Sciatic nerve (tissue), 2 donors: ENCODE results near the gene MTIF3. TPM values are rescaled to one million over a fixed set of nuclear protein-coding genes. Genes with fewer than 3 reads are reported as not detected.
A peak's percentile ranks its signal among the peaks of the same experiment; 100 is the strongest.

ENCODE experiments used
- ATAC-seq: fragments of 200-7000 bp; cut with Tn5 transposase; one replicate; pipeline ENCODE4 v1.9.1; 2020; ENCODE audit warnings: mild to moderate bottlenecking, moderate library complexity
- DNase-seq: peaks from one replicate; pipeline ENCODE4 v3.0.0-alpha.2; 2020; ENCODE audit warnings: low spot score
- intact Hi-C: fragments of 100-400 bp; cut with DNase I; formaldehyde crosslinking; loops from one replicate; pipeline ENCODE4 v1.14.2; 2022
- total RNA-seq: library from RNA; stranded (reverse); fragmentation: NEBNext Ultra II Directional; extraction: Animal tissue kit (Norgen Biotek cat#: 25700); gene quantifications from one replicate; pipeline ENCODE4 v1.2.1, GENCODE V29; 2021
- donor health status: DM: no; HTN: no; CAD: no.
- donor health status: DM: no; HTN: no; CAD: no.

The MTIF3 gene
- total RNA-seq, 1 donor from 2014 or later: 45.5 TPM

DNA sequence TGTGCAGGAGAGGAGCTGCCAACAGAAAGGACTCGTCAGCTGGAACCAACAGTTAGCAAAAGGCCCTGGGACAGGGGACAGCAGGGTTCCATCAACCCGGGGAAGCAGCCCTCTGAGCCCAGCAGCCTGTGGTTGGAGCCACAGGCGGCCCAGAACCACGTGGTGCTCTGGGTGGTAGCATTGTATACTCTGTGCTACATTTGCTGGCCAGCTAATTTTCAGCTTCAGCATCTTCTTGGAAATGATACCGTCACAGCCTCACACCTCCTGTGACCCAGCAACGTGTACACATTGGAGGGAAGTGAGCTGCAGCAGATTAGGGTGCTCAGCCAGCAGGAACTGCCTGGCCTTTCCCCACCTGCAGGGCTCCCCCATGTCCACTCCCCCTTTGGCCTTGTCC, 13.1 kb upstream of the MTIF3 start:
- DNase-seq: no peak
- intact Hi-C loops: no loop called here
- no peak for ATAC-seq

DNA sequence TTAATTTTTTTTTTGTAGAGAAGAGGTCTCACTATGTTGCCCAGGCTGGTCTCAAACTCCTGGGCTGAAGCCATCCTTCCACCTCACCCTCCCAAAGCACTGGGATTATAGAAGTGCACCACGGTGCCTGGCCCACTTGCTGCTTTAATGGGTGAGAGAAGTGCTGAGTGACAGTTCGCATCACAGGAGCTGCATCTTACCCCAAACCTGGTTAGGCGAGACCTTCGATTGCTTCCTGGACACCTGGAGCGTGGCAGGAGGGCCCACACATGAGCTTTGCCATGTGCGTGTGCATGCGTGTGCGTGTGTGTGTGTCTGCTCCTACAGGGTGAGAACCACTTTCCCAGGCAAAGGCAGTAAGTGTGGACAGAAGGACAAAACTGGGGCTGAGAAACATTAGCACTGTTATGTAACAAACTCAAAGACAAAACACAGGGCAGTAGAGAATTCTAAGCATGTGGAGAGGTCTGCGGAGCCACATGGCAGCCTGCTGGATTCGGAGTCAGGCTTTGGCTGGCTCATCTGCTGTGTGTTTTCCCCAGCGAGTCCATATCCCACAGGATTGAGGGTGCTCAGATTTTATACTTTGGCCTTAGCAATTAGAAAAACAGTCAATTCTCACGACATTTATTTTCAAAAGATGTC, 11.7 kb upstream of the MTIF3 start:
- no peak for ATAC-seq
- DNase-seq: no peak
- intact Hi-C loops: no loop called here

DNA sequence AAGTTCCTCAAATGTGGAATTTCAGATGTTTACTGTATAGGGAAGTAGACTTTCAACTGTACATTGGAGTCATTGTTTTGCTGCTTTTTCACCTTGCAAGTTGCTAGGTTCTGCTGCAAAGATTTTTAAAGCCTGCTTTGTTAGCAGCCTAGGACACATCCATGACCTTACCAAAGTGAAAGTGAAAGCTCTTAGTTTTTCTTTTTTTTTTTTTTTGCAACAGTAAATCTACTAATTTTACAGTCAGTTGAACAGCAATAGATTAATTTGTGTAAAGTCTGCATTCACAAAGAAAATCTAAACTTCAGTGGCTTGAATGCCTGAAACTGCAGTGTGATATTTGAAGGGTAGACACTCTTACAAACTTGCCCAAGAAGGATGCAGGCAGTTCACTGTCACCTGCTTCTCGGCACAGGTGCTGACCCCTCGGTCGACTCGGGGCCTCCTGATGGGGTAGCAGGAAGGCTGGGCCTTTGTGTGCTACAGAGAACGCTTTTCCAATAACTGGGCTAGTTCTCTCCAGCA, 5.0 kb upstream of the MTIF3 start:
- ATAC-seq (no peak), DNase-seq (no peak)
- intact Hi-C loops: no loop called here

DNA sequence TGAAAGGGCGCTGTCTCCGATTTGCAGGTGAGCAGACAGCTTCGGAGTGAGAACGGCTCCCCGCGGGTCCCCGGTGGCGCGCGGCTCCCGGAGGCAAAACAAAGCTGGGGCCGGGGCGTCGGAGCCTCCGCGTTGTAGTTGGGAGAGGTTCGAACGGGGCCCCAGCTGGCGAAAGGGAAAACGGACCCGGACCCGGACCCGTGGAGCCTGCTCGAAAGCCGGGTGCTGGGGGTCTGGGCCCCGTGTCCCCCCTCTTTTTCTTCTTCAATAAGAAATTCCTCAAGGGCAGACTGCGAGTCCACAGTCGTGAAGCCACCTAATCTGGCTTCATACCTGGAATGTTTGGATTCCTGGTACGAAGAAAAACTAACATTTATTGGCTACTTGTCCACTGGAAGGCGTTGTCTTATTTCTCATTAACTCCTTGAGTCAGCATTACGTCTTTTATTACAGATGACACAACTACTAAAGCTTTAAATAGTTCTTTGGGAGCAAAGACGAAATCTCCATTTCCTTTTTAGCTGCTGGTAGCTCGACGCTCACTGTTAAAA, 632 bp upstream of the MTIF3 start:
- ATAC-seq: peak; percentile 55
- intact Hi-C loops: no loop called here
- peak; percentile 65 for DNase-seq

DNA sequence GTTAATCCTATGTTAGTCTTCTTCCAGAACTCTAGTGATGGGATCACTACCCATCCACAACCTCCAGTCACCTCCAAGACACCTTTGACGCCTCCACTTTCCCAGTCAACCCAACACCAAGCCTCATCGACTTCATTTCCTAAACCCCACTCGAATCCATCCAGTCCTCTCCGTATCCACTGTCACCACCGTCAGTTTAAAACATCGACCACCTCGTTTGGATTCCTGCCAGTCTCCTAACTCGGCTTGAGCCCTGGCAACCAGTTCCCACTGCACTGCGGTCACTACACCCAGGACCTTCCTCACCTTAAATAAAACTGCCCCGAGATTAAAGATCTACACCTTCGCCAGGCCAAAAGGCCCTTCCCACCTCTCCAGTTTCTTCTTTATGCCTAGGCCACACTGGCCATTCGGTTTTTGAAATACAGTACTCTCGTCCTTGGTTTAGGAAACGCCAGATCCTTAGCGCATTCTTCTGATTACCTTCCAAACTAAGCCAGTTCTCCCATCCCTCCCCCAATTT, 1.2 kb downstream of the MTIF3 start:
- no peak for DNase-seq
- intact Hi-C loops: loop anchor here (10.0 kb wide), 1 partner anchor 64 kb away; no protein-coding TSS in a partner anchor
- ATAC-seq: no peak

DNA sequence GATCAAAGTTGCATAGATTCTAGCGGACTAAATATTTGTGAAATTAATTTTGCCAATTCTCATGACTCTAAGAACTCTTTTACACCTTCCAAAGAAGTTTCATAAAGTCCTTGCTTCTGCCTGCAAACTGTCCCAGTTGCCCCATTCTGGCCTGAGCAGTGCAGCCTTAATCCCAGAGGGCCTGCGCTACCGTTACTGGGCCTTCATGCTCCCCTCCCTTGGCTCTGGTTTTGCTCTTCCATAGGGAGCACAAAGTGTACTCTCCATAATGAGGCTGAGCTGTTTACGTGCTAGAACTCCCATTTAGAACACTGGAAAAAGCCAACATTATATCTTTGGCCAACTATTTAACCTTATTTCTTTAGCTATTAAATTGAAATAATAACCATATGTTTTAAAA, 2.1 kb downstream of the MTIF3 start:
- intact Hi-C loops: loop anchor here (10.0 kb wide), 1 partner anchor 64 kb away; no protein-coding TSS in a partner anchor
- ATAC-seq: no peak
- no peak for DNase-seq

DNA sequence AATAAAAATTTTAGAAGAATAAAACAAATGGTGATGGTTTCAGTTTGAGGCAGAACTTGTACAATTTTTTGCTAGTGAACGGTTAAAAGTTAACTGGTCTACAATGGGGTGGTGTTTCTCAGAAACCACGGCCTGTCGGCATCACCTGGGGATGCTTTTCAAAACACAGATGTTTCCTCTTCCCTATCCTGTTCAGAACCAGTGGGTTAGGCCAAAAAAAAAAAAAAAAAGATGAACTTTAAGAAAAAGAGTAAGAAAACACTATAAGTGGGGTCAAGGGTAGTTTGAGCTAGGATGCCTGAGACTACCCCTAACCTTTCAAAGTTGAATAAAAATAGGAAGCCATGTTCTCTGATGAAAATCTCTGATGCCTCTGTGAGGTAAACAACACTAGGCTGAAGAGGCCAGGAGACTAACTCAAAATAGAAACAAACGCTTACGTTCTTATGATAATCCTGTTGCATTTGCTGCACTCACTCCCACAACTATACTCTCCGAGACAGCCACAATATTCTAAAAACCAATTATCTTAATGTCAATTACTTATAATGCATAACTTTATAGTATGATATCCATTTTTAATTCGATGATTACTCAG, 3.3 kb downstream of the MTIF3 start:
- intact Hi-C loops: loop anchor here (10.0 kb wide), 1 partner anchor 62 kb away; no protein-coding TSS in a partner anchor
- DNase-seq: no peak
- no peak for ATAC-seq

DNA sequence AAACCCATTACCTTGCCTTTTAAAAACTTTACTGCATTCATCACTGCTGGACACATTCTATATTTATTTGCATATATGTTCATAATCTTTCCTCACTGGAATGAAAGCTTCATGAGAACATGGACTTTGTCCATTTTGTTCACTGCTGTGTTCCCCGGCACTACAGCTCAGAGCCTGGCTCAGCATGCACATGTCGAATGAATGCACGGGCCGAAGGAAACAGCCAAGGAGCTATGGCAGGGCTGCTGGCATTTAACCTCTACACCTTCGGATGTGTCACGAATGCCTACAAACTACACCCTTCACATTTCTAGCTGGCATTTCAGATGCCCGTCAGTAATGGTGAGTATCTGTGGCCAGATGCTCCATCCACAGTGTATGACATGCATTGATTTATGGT, 7.6 kb downstream of the MTIF3 start:
- intact Hi-C loops: loop anchor here (10.0 kb wide), 1 partner anchor 58 kb away; no protein-coding TSS in a partner anchor
- DNase-seq (no peak), ATAC-seq (no peak)

DNA sequence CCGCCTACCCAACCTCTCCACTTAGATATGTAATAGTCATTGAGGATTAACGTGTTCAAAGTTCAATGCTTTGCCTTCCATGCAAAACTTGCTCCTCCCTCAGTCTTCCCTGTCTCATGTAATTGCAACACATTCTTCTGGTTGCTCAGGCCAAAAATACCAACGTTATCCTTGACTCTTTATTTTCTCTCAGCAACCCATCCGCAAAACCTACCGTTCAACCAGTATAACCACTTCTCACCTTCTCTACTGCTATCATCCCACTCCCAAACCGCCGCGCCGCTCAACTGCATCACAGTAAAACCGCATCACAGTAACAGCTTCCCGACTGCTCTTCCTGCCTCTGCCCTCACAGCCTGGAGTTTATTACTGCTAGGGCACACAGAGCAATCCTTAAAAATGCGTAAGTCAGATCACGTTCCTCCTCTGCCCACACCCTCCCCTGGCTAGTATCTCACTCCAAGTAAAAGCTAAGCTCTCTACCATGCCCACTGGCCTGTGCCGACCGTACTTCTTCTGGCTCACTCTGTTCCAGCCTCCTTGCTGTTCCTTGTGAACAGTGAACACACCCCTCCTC, 8.2 kb downstream of the MTIF3 start:
- DNase-seq: no peak
- intact Hi-C loops: loop anchor here (10.0 kb wide), 1 partner anchor 57 kb away; no protein-coding TSS in a partner anchor
- ATAC-seq: no peak

DNA sequence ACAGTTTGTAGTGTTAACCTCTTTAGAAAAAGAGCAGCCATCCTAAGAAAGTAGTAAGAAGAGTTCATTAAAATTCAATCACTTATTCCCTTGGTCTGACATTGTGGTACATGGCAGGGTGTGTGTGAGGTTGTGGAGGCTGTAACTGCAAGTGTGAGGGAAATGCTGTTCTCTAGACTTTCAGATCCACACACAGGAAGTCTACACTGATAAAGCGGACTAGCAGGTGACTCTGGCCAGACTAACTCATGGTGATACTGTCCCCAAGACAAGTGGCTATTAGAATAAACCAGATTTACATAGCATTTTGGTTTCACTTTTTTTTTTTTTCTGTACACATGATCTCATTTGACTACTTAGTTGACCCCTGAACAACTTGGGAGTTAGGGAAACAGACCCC, 10.0 kb downstream of the MTIF3 start:
- ATAC-seq (no peak), DNase-seq (no peak)
- intact Hi-C loops: loop anchor here (10.0 kb wide), 1 partner anchor 56 kb away; no protein-coding TSS in a partner anchor

DNA sequence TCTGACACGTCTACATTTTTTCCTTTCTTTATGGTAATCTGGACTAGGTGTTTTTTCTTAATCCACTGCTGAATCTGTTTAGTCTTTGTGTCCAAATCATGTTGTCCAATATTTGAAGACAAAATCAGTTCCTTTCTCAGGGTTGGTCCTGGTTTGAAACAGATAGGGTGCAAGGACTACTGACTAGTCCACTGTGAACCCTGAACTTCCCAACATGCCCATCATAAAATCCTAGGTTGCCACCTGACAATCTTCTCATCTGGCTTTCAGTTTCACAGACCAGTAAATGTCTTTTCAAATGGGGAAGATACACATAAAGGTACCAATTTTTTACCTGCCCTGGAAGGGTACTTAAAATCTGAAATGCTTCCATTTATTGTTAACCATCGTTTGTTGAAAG, 13.2 kb downstream of the MTIF3 start:
- intact Hi-C loops: no loop called here
- ATAC-seq (no peak), DNase-seq (no peak)

DNA sequence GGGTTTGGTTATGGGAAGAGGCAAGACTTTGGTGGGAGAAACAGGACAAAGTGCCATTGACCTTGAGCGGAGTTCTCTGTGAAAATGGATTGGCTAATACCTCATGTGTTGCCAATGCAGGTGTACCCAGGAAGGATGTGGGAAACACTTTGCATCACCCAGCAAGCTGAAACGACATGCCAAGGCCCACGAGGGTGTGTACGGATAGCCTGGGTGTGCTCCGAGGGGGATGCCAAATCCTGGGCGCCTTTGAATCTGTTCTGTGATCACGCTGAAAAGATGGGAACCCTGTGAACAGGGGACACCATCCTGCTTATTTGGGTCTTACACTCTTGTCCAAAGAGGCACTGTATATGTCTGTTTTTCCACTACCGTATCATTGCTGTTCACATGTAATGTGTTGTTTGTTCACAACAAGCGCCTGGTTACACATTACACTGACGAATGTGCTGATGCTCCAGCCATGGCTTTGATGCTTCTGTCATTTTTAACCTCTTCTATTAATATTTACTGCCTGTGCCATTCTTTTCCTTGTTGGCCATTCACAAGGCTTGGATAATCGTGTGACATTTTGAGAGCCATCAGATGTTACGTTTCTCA, 17.7 kb downstream of the MTIF3 start:
- DNase-seq (no peak), ATAC-seq (no peak)
- intact Hi-C loops: no loop called here

DNA sequence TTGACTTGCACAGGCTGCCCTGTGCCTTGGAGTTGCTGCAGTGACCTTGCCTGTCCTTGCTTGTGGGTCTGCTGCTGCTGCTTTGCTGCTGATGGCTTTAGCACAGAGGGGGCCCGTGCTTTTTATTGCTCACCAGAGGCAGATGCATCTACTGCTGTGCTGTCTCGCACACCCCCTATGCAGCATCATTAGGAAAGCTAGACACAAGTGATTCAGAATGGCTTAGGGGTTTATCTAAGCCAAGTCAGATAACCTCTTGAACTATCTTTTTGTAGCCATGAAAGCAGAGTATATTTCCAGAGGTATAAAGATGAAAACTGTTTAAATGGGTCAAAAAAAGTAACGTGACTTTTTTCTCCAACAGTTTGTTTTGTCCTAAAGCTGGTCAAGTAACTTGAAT, 18.2 kb downstream of the MTIF3 start:
- no peak for ATAC-seq
- intact Hi-C loops: no loop called here
- DNase-seq: no peak

DNA sequence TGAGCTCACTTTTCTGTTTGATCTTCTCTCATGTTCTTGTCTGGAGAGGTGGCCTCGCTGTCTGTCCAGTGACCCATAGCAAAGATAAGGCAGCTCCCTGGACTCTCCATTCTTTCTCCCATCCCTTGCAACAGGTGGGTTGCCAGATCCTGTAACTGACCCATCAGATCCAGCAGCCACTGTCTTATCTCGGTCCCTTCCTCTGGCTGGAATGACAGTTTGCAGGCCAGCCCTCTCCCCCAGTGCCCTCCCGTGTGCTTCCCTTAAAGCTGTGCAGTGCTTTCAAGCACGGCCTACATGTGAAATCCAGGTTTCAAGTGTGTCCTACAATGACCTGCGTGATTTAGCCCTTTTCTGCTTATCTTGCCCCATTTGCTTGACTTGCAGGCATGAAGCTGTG, 22.2 kb downstream of the MTIF3 start:
- intact Hi-C loops: loop anchor here (5.0 kb wide), 1 partner anchor 641 kb away; no protein-coding TSS in a partner anchor
- ATAC-seq (no peak), DNase-seq (no peak)

DNA sequence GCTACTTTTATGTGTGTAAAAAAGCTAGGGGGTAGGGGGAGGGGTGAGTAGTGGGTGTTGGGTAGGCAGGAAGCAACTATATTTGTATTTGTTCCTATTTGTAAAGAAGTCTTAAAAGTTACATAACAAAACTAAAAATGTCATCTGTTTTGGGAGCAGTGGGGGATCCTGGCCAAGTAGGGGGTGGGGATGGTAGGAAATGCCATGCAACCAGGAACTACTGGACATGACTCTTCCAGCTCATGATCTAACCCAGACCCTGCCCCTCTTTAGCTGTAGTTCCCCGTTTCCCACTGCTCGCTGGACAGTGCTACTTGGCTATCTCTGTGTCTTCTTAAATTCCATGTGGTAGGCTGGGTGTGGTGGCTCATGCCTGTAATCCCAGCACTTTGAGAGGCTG, 22.7 kb downstream of the MTIF3 start:
- DNase-seq (no peak), ATAC-seq (no peak)
- intact Hi-C loops: loop anchor here (5.0 kb wide), 1 partner anchor 640 kb away; no protein-coding TSS in a partner anchor

DNA sequence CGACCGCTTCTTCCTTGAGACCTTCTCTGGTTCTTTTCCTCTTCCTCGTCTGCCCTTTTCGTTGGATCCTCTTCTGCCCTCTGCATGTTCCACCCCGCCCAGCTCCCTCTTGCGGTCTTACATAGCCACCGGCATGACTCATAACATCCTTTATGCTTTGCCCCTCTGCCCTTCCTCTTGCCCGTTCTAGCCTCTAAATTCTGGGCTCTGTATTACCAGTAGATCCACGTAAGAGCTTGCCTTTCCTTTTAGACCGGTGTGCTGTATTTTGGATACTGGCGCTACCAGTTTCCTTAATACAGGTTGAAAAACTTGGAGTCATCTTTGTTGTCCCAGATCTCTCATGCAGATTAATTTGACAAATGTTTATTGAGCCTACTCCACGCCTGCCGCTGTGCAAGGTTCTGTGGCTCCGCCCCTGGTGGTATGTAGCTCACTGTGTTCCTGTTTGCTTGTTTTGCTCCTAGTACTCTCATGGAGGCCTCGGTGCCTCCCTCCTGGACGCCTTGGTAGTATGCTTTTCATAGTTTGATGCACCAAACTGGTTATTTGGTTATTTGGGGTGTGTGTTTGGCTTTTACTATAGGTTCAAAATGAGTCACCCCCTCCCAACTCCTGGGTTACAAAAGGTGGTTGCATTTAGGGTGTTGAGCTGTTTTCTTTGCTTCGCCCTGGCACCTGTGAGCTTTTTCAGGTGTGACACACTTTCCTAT, 24.3 kb downstream of the MTIF3 start:
- intact Hi-C loops: loop anchor here (5.0 kb wide), 1 partner anchor 639 kb away; no protein-coding TSS in a partner anchor
- ATAC-seq (peak; percentile 59), DNase-seq (peak; percentile 78)

DNA sequence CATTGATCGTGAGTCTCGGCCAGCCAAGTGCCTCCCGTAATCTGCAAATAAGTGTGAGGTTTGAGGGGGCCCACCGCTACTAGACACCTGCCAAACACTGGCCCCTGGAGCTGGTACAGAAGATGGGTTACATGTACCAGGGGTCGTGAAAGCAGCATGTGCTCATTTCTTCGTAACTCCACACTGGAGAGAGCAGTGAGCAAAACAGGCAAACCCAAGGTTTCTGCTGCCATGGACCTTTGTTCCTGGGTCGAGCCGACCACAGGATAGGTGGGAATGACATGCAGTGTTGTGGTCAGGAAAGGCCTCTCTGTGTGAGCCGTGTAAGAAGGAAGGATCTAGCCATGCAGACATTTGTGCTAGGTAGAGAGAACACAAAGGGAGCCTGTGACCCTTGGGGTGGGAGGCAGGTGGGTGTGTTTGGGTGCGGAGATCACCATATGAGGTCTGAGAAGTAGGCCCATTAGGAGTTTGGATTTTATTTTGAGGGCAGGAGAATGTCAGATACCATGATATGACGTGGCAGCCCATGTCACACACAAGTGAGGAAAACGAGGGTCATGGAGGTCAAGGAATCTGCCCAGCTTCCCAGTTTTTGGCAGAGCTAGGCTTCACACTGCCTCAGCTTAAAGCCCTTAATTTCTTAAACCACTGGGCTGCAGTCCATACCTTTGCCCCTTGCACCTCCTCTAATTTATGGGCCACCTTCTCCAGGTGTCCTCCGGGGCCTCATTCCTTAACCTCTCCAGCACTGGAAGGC, 25.0 kb downstream of the MTIF3 start:
- no peak for ATAC-seq
- DNase-seq: no peak
- intact Hi-C loops: loop anchor here (5.0 kb wide), 1 partner anchor 638 kb away; no protein-coding TSS in a partner anchor
